Loucy (cell line): ENCODE data around the gene PPP1R9B.

Experiments used
- H2AFZ ChIP-seq: fragments of 200-600 bp; sonication (generic); 2 replicates; pipeline ENCODE4 v1.6.0; 2016; ENCODE audit warnings: antibody characterized with exemption, mild to moderate bottlenecking, low read length, moderate library complexity
- H3F3A ChIP-seq: fragments of 200-600 bp; 2 replicates; pipeline ENCODE4 v1.6.0; 2016; ENCODE audit warnings: antibody characterized with exemption, low read depth, mild to moderate bottlenecking
- H3K27me3 ChIP-seq: fragments of 200-600 bp; sonication (generic); 2 replicates; pipeline ENCODE4 v1.6.1; 2014; ENCODE audit warnings: low read length, mild to moderate bottlenecking; ENCODE audit not compliant: insufficient read depth, poor library complexity, severe bottlenecking
- H3K36me3 ChIP-seq: fragments of 200-600 bp; sonication (generic); 2 replicates; pipeline ENCODE4 v1.6.1; 2016; ENCODE audit warnings: low read length; ENCODE audit not compliant: insufficient read depth
- H3K4me1 ChIP-seq: fragments of 200-600 bp; sonication (generic); 2 replicates; pipeline ENCODE4 v1.5.1; 2014; ENCODE audit warnings: low read length, mild to moderate bottlenecking; ENCODE audit not compliant: insufficient read depth, poor library complexity, severe bottlenecking
- H3K4me2 ChIP-seq: fragments of 200-600 bp; sonication (generic); 2 replicates; pipeline ENCODE4 v1.6.0; 2014; ENCODE audit warnings: antibody characterized with exemption, low read length, low read depth, mild to moderate bottlenecking; ENCODE audit not compliant: poor library complexity, severe bottlenecking
- H3K4me3 ChIP-seq: fragments of 200-600 bp; sonication (generic); 2 replicates; pipeline ENCODE4 v1.5.1; 2014; ENCODE audit warnings: low read length, mild to moderate bottlenecking, mixed read lengths; ENCODE audit not compliant: poor library complexity, severe bottlenecking
- H3K79me2 ChIP-seq: fragments of 200-600 bp; sonication (generic); 2 replicates; pipeline ENCODE4 v1.6.1; 2014; ENCODE audit warnings: low read length; ENCODE audit not compliant: insufficient read depth
- H3K9ac ChIP-seq: fragments of 200-600 bp; sonication (generic); 2 replicates; pipeline ENCODE4 v1.6.0; 2014; ENCODE audit warnings: mild to moderate bottlenecking, low read depth, low read length, moderate library complexity; ENCODE audit not compliant: poor library complexity, severe bottlenecking
- H3K9me2 ChIP-seq: fragments of 200-600 bp; sonication (generic); replicated peaks from 2 replicates; pipeline ENCODE4 v1.6.1; 2016; ENCODE audit warnings: low read depth, low read length, mixed read lengths
- H3K9me3 ChIP-seq: fragments of 200-600 bp; sonication (generic); 2 replicates; pipeline ENCODE4 v1.6.1; 2014; ENCODE audit warnings: mild to moderate bottlenecking, antibody characterized with exemption, low read length, low read depth; ENCODE audit not compliant: insufficient read depth
- H4K20me1 ChIP-seq: fragments of 200-600 bp; sonication (generic); 2 replicates; pipeline ENCODE4 v1.6.0; 2014; ENCODE audit warnings: antibody characterized with exemption, low read length, mild to moderate bottlenecking; ENCODE audit not compliant: insufficient read depth, poor library complexity, severe bottlenecking
- EZH2phosphoT487 ChIP-seq: fragments of 200-600 bp; IDR thresholded peaks from 2 replicates; pipeline ENCODE4 v1.6.1; 2018; ENCODE audit warnings: antibody characterized with exemption, mild to moderate bottlenecking, moderate library complexity, borderline replicate concordance
- TF ChIP-seq, protein P1 (sequence below): fragments of 200-600 bp; sonication (generic); conservative IDR thresholded peaks from 2 replicates; pipeline ENCODE4 v1.5.1; 2014; ENCODE audit warnings: mild to moderate bottlenecking, antibody characterized with exemption, low read length

Gene PPP1R9B

DNA sequence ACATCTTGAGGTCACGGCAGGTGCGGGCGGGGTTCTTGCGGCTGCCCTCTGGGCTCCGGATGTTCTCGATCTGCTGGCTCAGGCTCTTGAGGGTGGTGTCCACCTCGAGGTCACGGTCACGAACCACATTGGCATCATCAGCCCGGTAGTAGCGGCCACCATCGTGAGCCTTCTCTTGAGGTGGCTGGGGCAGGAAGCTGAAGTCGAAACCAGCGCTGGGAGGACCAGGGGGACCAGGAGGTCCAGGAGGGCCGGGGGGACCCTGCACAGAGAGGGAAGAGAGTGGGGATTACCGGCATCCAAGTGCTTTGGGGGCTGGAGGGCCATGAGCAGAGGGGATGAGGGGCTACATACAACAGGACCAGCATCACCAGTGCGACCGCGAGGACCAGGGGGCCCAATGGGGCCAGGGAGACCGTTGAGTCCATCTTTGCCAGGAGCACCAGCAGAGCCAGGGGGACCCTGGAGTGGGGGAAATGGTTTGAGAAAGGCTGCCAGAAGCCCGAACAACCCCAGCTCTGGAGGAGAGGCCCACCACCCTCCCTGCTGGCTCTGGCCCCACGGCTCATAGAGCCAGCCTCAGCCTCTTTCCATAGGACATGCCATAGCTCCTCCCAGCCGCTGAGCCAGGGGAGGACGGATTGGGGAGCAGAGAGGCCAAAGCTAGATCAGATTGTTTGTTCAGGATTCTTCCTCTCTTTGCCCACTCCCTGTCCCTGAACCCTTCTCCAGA is 36.4 kb upstream of the PPP1R9B start:
- H3K9ac ChIP-seq = no peak overlapping the region
- H3K9me3 ChIP-seq = no peaks in the 10 kb centered on the region
- H3K4me2 ChIP-seq = no peak overlapping the region
- H3K27me3 ChIP-seq = no peaks in the 10 kb centered on the region
- no peaks in the 10 kb centered on the region for H3K4me1 ChIP-seq
- H2AFZ ChIP-seq = no peak overlapping the region
- H3K9me2 ChIP-seq = no peaks in the 10 kb centered on the region
- no peaks in the 10 kb centered on the region for H3K79me2 ChIP-seq
- H4K20me1 ChIP-seq = no peaks in the 10 kb centered on the region
- no peaks in the 10 kb centered on the region for H3F3A ChIP-seq
- no peaks in the 10 kb centered on the region for H3K36me3 ChIP-seq
- TF ChIP-seq, protein P1, sequence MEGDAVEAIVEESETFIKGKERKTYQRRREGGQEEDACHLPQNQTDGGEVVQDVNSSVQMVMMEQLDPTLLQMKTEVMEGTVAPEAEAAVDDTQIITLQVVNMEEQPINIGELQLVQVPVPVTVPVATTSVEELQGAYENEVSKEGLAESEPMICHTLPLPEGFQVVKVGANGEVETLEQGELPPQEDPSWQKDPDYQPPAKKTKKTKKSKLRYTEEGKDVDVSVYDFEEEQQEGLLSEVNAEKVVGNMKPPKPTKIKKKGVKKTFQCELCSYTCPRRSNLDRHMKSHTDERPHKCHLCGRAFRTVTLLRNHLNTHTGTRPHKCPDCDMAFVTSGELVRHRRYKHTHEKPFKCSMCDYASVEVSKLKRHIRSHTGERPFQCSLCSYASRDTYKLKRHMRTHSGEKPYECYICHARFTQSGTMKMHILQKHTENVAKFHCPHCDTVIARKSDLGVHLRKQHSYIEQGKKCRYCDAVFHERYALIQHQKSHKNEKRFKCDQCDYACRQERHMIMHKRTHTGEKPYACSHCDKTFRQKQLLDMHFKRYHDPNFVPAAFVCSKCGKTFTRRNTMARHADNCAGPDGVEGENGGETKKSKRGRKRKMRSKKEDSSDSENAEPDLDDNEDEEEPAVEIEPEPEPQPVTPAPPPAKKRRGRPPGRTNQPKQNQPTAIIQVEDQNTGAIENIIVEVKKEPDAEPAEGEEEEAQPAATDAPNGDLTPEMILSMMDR = no peak
- TF ChIP-seq EZH2phosphoT487 = no peak
- no peak overlapping the region for H3K4me3 ChIP-seq

DNA sequence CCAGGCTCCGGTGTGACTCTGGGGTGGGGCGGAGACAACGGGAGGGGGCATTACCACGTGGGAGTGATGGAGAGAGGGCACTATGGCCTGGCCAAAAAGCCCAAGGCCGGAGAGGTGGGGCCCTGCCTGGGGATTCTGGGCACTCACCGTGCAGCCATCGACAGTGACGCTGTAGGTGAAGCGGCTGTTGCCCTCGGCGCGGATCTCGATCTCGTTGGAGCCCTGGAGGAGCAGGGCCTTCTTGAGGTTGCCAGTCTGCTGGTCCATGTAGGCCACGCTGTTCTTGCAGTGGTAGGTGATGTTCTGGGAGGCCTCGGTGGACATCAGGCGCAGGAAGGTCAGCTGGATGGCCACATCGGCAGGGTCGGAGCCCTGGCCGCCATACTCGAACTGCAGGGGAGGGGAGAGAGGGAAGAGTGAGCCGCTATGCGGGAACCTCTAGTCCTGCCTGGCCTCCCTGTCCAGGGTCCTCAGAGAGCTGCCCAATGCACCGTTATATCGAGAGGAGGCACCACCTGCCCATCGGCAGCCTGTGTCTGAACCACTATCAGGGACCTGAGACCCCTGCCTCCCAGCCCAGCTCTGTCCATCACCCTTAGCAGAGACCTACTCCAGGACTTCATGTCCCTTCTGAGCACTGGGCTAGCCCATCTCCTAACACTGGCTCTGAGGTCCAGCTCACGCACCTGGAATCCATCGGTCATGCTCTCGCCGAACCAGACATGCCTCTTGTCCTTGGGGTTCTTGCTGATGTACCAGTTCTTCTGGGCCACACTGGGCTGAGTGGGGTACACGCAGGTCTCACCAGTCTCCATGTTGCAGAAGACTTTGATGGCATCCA is 35.4 kb upstream of the PPP1R9B start:
- no peaks in the 10 kb centered on the region for H4K20me1 ChIP-seq
- no peaks in the 10 kb centered on the region for H3F3A ChIP-seq
- no peaks in the 10 kb centered on the region for H3K4me1 ChIP-seq
- H3K4me3 ChIP-seq = no peak overlapping the region
- no peaks in the 10 kb centered on the region for H3K9me2 ChIP-seq
- H3K27me3 ChIP-seq = no peaks in the 10 kb centered on the region
- no peaks in the 10 kb centered on the region for H3K9me3 ChIP-seq
- no peak overlapping the region for H3K4me2 ChIP-seq
- H3K79me2 ChIP-seq = no peaks in the 10 kb centered on the region
- H3K36me3 ChIP-seq = no peaks in the 10 kb centered on the region
- H3K9ac ChIP-seq = no peak overlapping the region
- TF ChIP-seq, protein P1 = no peak
- no peak for TF ChIP-seq EZH2phosphoT487
- no peak overlapping the region for H2AFZ ChIP-seq

DNA sequence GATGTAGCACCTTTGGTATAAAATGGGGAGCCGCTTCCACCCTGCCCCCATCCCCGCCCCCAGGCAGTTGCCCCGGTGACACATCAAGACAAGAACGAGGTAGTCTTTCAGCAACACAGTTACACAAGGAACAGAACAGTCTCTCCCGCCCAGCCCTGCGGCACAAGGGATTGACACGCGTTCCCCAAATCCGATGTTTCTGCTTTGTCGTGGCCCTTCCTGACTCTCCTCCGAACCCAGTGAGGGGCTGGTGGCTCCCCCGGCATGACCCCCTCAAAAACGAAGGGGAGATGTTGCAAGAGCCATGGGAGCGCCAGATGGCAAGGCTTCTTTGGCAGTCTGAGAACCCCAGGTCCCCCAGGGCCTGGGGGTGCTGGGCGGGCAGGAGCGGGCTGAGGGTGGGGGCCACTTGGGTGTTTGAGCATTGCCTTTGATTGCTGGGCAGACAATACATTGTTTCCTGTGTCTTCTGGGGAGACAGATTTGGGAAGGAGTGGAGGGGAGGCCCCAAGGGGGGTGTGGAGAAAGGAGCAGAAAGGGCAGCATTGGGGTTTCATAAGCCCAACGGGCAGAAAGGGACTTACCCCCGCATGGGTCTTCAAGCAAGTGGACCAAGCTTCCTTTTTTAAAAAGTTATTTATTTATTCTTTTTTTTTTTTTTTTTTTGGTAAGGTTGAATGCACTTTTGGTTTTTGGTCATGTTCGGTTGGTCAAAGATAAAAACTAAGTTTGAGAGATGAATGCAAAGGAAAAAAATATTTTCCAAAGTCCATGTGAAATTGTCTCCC is 34.3 kb upstream of the PPP1R9B start:
- no peaks in the 10 kb centered on the region for H3K9me2 ChIP-seq
- TF ChIP-seq EZH2phosphoT487 = no peak
- TF ChIP-seq, protein P1 = no peak
- H3K79me2 ChIP-seq = no peaks in the 10 kb centered on the region
- no peak overlapping the region for H3K4me2 ChIP-seq
- no peak overlapping the region for H3K4me3 ChIP-seq
- H3K9ac ChIP-seq = no peak overlapping the region
- no peaks in the 10 kb centered on the region for H3F3A ChIP-seq
- no peaks in the 10 kb centered on the region for H3K4me1 ChIP-seq
- no peaks in the 10 kb centered on the region for H3K27me3 ChIP-seq
- H3K36me3 ChIP-seq = no peaks in the 10 kb centered on the region
- H2AFZ ChIP-seq = no peak overlapping the region
- H4K20me1 ChIP-seq = no peaks in the 10 kb centered on the region
- no peaks in the 10 kb centered on the region for H3K9me3 ChIP-seq
